Measurements from ENCODE around the gene CLK4.
A peak's percentile ranks its signal among the peaks of the same experiment; 100 is the strongest.

The CLK4 gene

DNA sequence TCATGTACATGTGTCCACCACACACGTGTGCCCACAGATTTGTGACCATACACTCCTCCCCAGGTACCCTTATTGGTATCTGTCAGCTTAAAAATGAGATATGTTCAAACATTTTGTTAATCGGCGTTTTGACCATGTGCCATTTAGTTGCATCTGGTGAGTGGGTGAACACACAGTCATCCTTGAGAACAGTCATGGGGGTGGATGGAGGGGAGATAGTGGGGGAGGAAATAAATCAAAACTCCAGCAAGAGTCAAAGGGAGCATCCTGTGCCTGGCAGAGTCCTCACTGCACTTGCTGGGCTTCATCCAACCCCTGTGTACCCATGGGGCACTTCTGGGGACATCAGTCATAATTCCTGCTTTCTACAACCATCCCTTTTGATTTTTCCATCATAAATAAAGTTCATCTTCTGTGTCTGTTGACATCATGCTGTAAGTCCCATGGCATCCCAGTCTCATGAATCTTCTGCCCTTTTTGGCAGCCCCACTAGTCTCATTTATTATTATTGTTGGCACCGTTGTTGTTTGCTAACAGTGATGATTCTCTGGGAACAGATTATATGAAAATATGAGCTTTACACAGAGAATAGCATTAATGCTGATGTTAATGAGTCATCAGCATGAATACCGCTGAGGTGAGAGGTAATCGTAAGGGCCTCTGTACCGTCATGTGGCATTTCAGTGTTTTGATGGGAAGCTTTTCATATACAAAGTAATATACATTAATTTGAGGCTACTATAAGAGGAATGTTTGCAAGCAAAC lies 24.4 kb upstream of the CLK4 start:
- no peak overlapping the region for H3K4me3 ChIP-seq (replicated peaks; ENCODE audit: low read depth, low read length)
- peak; percentile 82 for DNase-seq (ENCODE audit: low read depth)
- TF ChIP-seq, protein P1, sequence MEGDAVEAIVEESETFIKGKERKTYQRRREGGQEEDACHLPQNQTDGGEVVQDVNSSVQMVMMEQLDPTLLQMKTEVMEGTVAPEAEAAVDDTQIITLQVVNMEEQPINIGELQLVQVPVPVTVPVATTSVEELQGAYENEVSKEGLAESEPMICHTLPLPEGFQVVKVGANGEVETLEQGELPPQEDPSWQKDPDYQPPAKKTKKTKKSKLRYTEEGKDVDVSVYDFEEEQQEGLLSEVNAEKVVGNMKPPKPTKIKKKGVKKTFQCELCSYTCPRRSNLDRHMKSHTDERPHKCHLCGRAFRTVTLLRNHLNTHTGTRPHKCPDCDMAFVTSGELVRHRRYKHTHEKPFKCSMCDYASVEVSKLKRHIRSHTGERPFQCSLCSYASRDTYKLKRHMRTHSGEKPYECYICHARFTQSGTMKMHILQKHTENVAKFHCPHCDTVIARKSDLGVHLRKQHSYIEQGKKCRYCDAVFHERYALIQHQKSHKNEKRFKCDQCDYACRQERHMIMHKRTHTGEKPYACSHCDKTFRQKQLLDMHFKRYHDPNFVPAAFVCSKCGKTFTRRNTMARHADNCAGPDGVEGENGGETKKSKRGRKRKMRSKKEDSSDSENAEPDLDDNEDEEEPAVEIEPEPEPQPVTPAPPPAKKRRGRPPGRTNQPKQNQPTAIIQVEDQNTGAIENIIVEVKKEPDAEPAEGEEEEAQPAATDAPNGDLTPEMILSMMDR (IDR thresholded peaks at IDR 0.05; ENCODE audit: low read length, missing control alignments): no peak

GRCh38 chr5:178650214-178650613 lies 23.4 kb upstream of the CLK4 start:
- TF ChIP-seq, protein P1 (IDR thresholded peaks at IDR 0.05; ENCODE audit: low read length, missing control alignments): no peak
- H3K4me3 ChIP-seq (replicated peaks; ENCODE audit: low read depth, low read length): no peak overlapping the region
- no peak for DNase-seq (ENCODE audit: low read depth)

DNA sequence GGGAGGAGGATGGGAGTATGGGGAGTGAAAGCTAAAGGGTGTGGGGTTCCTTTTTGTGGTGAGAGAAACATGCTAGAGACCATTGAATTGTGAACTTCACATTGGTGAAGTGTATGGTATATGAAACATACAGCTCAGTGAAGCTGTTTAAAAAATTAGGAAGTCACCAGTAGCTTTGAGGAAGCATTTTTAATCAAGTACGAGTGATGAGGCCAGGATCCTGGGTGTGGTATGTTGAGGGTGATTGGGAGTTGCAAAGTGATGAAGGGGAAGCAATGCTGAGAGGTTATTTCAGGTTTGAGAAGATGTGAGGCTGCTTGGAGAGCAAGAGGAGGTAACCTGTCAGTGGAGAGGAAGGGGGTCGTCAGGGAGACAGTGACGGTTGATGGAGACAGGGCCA lies 22.7 kb upstream of the CLK4 start:
- TF ChIP-seq, protein P1 (IDR thresholded peaks at IDR 0.05; ENCODE audit: low read length, missing control alignments): no peak
- no peak for DNase-seq (ENCODE audit: low read depth)
- H3K4me3 ChIP-seq (replicated peaks; ENCODE audit: low read depth, low read length): no peak overlapping the region

- peak; percentile 57 for DNase-seq (ENCODE audit: low read depth)
- TF ChIP-seq, protein P1 (IDR thresholded peaks at IDR 0.05; ENCODE audit: low read length, missing control alignments): no peak
- H3K4me3 ChIP-seq (replicated peaks; ENCODE audit: low read depth, low read length): no peak overlapping the region
These were observed 18.1 kb upstream of the CLK4 start for GRCh38 chr5:178644826-178645545.

DNA sequence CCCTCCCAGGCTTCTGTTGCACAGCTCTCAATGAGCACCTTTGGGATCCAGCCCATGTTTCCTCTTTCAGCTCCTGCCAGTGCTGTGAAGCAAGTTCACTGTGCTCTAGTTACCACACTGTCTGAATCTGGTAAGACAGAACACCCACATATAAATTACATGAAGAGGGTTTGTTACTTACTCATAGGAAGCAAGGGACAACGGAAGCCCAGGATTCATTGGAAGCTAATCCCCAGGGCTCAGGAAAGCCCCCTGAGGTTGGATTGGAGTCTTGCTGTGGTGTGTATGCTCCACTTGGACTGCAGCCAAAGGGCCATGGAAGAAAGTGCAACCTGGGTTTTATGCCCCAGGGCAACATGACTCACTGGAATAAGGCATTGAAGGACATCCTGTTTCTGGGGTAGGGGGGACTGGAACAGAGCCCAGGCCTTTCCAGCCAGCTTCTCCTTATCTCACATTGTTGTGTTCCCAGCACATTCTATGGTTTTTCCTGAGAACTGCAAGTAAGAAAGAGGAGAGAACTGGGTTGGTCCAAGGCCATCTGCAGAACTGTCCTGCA lies 15.6 kb upstream of the CLK4 start:
- no peak overlapping the region for H3K4me3 ChIP-seq (replicated peaks; ENCODE audit: low read depth, low read length)
- TF ChIP-seq, protein P1 (IDR thresholded peaks at IDR 0.05; ENCODE audit: low read length, missing control alignments): no peak
- peak; percentile 99 for DNase-seq (ENCODE audit: low read depth)

GRCh38 chr5:178641711-178642110 lies 14.9 kb upstream of the CLK4 start:
- H3K4me3 ChIP-seq (replicated peaks; ENCODE audit: low read depth, low read length): no peak overlapping the region
- TF ChIP-seq, protein P1 (IDR thresholded peaks at IDR 0.05; ENCODE audit: low read length, missing control alignments): no peak
- no peak for DNase-seq (ENCODE audit: low read depth)
